Neutrophil (primary cell): ENCODE data around the gene FAHD1.

ENCODE experiments used
- H3K27ac ChIP-seq: fragments of 200-600 bp; sonication (generic); 2 replicates; pipeline ENCODE4 v1.5.1; 2016; ENCODE audit warnings: mild to moderate bottlenecking, moderate library complexity
- H3K27me3 ChIP-seq: fragments of 200-600 bp; sonication (generic); 2 replicates; pipeline ENCODE4 v1.6.0; 2016; ENCODE audit warnings: mild to moderate bottlenecking
- H3K36me3 ChIP-seq: fragments of 200-600 bp; sonication (generic); 2 replicates; pipeline ENCODE4 v1.5.1; 2017
- H3K4me1 ChIP-seq, 2 experiments: fragments of 200-600 bp in 1 of 2; sonication (generic) in 1 of 2; 1 replicate in 1 of 2; 2 replicates in 1 of 2; pipeline versions ENCODE4 v1.5.1 to v1.6.1; 2013 to 2016; ENCODE audit warnings: low read depth in 1 of 2, low read length in 1 of 2, mild to moderate bottlenecking in 1 of 2, moderate library complexity in 1 of 2; ENCODE audit not compliant: control insufficient read depth in 1 of 2, insufficient read depth in 1 of 2
- H3K4me3 ChIP-seq, 2 experiments: fragments of 200-600 bp in 1 of 2; sonication (generic) in 1 of 2; 1 replicate in 1 of 2; 2 replicates in 1 of 2; pipeline ENCODE4 v1.5.1; 2013 to 2016; ENCODE audit warnings: low read depth in 1 of 2, low read length in 1 of 2, mild to moderate bottlenecking in 1 of 2, moderate library complexity in 1 of 2
- H3K9me3 ChIP-seq: fragments of 200-600 bp; sonication (generic); 2 replicates; pipeline ENCODE4 v1.5.1; 2016
- TF ChIP-seq, protein P1 (sequence below): fragments of 200-600 bp; sonication (generic); IDR thresholded peaks from 2 replicates; pipeline ENCODE4 v1.5.1; 2016; ENCODE audit warnings: antibody characterized with exemption

FAHD1 gene

DNA sequence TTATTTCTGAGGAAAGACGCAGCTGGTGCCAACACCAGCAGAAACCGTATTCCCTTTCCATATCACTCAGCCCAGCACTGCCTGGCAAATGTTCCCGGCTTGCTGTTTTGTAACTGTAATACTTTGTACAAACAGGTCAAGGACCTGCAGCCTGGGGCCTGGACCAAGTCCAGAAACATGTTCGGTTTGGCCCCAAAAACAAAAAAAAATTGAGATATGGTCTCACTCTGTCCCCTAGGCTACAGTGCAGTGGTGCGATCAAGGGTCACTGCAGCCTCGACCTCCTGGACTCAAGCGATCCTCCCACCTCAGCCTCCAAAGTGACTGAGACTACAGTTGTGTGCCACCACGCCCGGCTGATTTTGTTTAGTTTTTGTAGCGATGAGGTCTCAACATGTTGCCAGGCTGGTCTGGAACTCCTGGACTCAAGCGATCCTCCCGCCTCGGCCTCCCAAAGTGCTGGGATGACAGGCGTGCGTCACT lies 1.6 kb upstream of the FAHD1 start:
- Histone ChIP-seq H3K9me3 (no peaks in the 10 kb centered on the region), H3K4me1 (peaks cover 17 to 19% of the 10 kb centered on the region in 2 experiments), H3K27ac (peak overlapping the region; percentile 91), H3K4me3 (peak overlapping the region; percentile 56 to 93), H3K27me3 (no peaks in the 10 kb centered on the region), H3K36me3 (peaks cover 25% of the 10 kb centered on the region)
- TF ChIP-seq, protein P1, sequence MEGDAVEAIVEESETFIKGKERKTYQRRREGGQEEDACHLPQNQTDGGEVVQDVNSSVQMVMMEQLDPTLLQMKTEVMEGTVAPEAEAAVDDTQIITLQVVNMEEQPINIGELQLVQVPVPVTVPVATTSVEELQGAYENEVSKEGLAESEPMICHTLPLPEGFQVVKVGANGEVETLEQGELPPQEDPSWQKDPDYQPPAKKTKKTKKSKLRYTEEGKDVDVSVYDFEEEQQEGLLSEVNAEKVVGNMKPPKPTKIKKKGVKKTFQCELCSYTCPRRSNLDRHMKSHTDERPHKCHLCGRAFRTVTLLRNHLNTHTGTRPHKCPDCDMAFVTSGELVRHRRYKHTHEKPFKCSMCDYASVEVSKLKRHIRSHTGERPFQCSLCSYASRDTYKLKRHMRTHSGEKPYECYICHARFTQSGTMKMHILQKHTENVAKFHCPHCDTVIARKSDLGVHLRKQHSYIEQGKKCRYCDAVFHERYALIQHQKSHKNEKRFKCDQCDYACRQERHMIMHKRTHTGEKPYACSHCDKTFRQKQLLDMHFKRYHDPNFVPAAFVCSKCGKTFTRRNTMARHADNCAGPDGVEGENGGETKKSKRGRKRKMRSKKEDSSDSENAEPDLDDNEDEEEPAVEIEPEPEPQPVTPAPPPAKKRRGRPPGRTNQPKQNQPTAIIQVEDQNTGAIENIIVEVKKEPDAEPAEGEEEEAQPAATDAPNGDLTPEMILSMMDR = no peak

GRCh38 chr16:1825864-1826690 lies 929 bp upstream of the FAHD1 start:
- Histone ChIP-seq H3K36me3 (peaks cover 18% of the 10 kb centered on the region), H3K4me3 (peak overlapping the region; percentile 93 to 94), H3K27me3 (no peaks in the 10 kb centered on the region), H3K4me1 (peaks cover 17 to 19% of the 10 kb centered on the region in 2 experiments), H3K27ac (peak overlapping the region; percentile 91), H3K9me3 (no peaks in the 10 kb centered on the region)
- TF ChIP-seq, protein P1 = peak; percentile 16

GRCh38 chr16:1828645-1829410 lies 1.8 kb downstream of the FAHD1 start:
- no peaks in the 10 kb centered on the region for H3K9me3 ChIP-seq
- H3K4me1 ChIP-seq = peaks cover 17 to 19% of the 10 kb centered on the region in 2 experiments
- no peaks in the 10 kb centered on the region for H3K36me3 ChIP-seq
- TF ChIP-seq, protein P1 = no peak
- no peak overlapping the region for H3K27ac ChIP-seq
- H3K4me3 ChIP-seq = no peak overlapping the region
- H3K27me3 ChIP-seq = no peaks in the 10 kb centered on the region

GRCh38 chr16:1830213-1830612 lies 3.2 kb downstream of the FAHD1 start:
- peaks cover 15 to 17% of the 10 kb centered on the region in 2 experiments for H3K4me1 ChIP-seq
- TF ChIP-seq, protein P1 = no peak
- H3K36me3 ChIP-seq = no peaks in the 10 kb centered on the region
- no peaks in the 10 kb centered on the region for H3K9me3 ChIP-seq
- H3K4me3 ChIP-seq = no peak overlapping the region
- H3K27ac ChIP-seq = no peak overlapping the region
- no peaks in the 10 kb centered on the region for H3K27me3 ChIP-seq

DNA sequence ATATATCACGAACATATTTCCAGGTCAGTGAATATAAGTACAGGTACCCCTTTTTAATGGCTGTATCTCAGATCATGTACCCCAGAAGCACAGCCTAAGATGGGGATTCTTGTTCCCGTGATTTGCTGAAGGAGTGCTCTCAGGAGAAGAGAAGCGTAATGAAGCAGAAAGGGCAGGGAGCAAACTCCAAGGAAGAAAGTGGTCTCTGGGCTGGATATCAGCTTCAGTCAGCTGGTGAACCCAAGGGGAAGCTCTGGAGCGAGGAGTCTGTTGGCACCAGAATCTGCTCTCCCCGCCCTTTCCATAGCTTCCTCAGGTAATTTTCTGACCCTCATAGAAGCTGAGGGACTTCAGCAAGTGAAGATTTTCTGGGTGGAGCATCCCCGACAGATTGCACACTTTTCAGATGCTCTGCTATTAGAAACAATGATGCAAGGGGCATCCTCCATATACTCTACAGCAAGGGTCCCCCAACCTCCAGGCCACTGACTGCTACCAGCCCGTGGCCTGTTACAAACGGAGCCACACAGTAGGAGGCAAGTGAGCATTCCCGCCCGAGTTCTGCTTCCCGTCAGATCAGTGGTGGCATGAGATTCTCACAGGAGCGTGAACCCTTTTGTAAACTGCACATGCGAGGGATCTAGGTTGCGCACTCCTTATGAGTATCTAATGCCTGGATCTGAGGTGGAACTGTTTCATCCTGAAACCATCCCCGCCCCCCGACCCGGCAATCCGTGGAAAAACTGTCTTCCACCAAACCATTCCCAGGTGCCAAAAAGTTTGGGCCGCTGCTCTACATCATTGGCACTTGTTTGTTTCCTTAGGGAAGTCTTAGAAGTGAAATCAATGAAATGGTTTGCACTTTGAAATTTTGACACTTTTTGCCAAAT lies 4.4 kb downstream of the FAHD1 start:
- no peak overlapping the region for H3K27ac ChIP-seq
- H3K4me3 ChIP-seq = no peak overlapping the region
- peaks cover 8% of the 10 kb centered on the region in 2 experiments for H3K4me1 ChIP-seq
- no peaks in the 10 kb centered on the region for H3K27me3 ChIP-seq
- no peaks in the 10 kb centered on the region for H3K9me3 ChIP-seq
- no peaks in the 10 kb centered on the region for H3K36me3 ChIP-seq
- TF ChIP-seq, protein P1 = no peak
